IMR-90 (cell line): ENCODE measurements around the gene EDA.

ENCODE experiments used
- BHLHE40 ChIP-seq: fragments of 150-350 bp; IDR thresholded peaks from 2 replicates; pipeline ENCODE4 v1.6.1; 2016; ENCODE audit warnings: mild to moderate bottlenecking, low read depth, low read length
- CEBPB ChIP-seq: IDR thresholded peaks from 2 replicates; pipeline ENCODE4 v1.6.1; 2012; ENCODE audit warnings: low read depth, low read length, improper control_type of control experiment
- CHD1 ChIP-seq: IDR thresholded peaks from 2 replicates; pipeline ENCODE4 v1.6.1; 2012; ENCODE audit warnings: low read depth, low read length, improper control_type of control experiment
- CTCF ChIP-seq: conservative IDR thresholded peaks from 2 replicates; pipeline ENCODE4 v1.5.1; 2012; ENCODE audit warnings: mild to moderate bottlenecking, low read depth, low read length, improper control_type of control experiment
- FOS ChIP-seq: fragments of 150-350 bp; IDR thresholded peaks from 2 replicates; pipeline ENCODE4 v1.6.1; 2016; ENCODE audit warnings: low read depth, low read length
- MAFK ChIP-seq: IDR thresholded peaks from 2 replicates; pipeline ENCODE4 v1.6.1; 2012; ENCODE audit warnings: low read depth, low read length, improper control_type of control experiment
- MAZ ChIP-seq: IDR thresholded peaks from 2 replicates; pipeline ENCODE4 v1.6.1; 2012; ENCODE audit warnings: low read depth, mild to moderate bottlenecking, low read length, improper control_type of control experiment, moderate library complexity, borderline replicate concordance
- NFE2L2 ChIP-seq: fragments of 150-350 bp; IDR thresholded peaks from 2 replicates; pipeline ENCODE4 v1.6.1; 2016; ENCODE audit warnings: low read depth, mild to moderate bottlenecking, low read length
- POLR2A ChIP-seq: IDR thresholded peaks from 2 replicates; pipeline ENCODE4 v1.6.1; 2012; ENCODE audit warnings: mild to moderate bottlenecking, low read depth, low read length
- RAD21 ChIP-seq: IDR thresholded peaks from 2 replicates; pipeline ENCODE4 v1.6.1; 2012; ENCODE audit warnings: low read length, improper control_type of control experiment
- RCOR1 ChIP-seq: IDR thresholded peaks from 2 replicates; pipeline ENCODE4 v1.6.1; 2012; ENCODE audit warnings: mild to moderate bottlenecking, low read length, improper control_type of control experiment; ENCODE audit not compliant: insufficient replicate concordance
- RFX5 ChIP-seq: IDR thresholded peaks from 2 replicates; pipeline ENCODE4 v1.8.0; 2012; ENCODE audit warnings: low read depth, mild to moderate bottlenecking, low read length, moderate library complexity
- SMC3 ChIP-seq: fragments of 150-350 bp; IDR thresholded peaks from 2 replicates; pipeline ENCODE4 v1.6.1; 2016; ENCODE audit warnings: low read depth, mild to moderate bottlenecking, antibody characterized with exemption, low read length, moderate library complexity
- USF2 ChIP-seq: fragments of 150-350 bp; IDR thresholded peaks from 2 replicates; pipeline ENCODE4 v1.6.1; 2017; ENCODE audit warnings: mild to moderate bottlenecking, antibody characterized with exemption, low read length, low read depth

- TF ChIP-seq RFX5: no peak
- TF ChIP-seq MAFK: no peak
- TF ChIP-seq CTCF: no peak
- TF ChIP-seq USF2: no peak
- TF ChIP-seq CHD1: no peak
- TF ChIP-seq RAD21: no peak
- no peak for TF ChIP-seq BHLHE40
- no peak for TF ChIP-seq RCOR1
- TF ChIP-seq SMC3: no peak
- no peak for TF ChIP-seq CEBPB
- TF ChIP-seq FOS: no peak
- TF ChIP-seq NFE2L2: no peak
- no peak for TF ChIP-seq POLR2A
- TF ChIP-seq MAZ: no peak
Observed at GRCh38 chrX:69996113-69996468, 380.2 kb downstream of the EDA start.
